IMR-90 (cell line): ENCODE results near the gene ELMO1. TPM values are rescaled to one million over a fixed set of nuclear protein-coding genes. Genes with fewer than 3 reads are reported as not detected.

Experiments used
- ATAC-seq: fragments of 200-7000 bp; cut with Tn5 transposase; 2 replicates; pipeline ENCODE4 v1.9.1; 2020; ENCODE audit warnings: low read depth, mild to moderate bottlenecking, moderate library complexity
- BruUV-seq: library from RNA; stranded (reverse); fragments of 400-500 nt; replicated peaks from 2 replicates; lab custom pipeline; 2021; lab: Mats Ljungman, UMichigan
- CTCF ChIA-PET: fragments of 300-600 bp; formaldehyde crosslinking; extraction: SDS; loops from one replicate; lab custom pipeline; 2021; ENCODE audit warnings: antibody characterized with exemption; lab: Yijun Ruan, JAX
- POLR2A ChIA-PET: fragments of 300-600 bp; sonication (Branson Sonifier 250); formaldehyde crosslinking; loops from one replicate; lab custom pipeline; 2022; ENCODE audit warnings: antibody characterized with exemption; ENCODE audit not compliant: unreplicated experiment; lab: Charles Lee
- DNase-seq: peaks from one replicate; pipeline ENCODE4 v3.0.0; 2013
- H2AFZ ChIP-seq: replicated peaks from 2 replicates; pipeline ENCODE3; 2013; ENCODE audit warnings: low read length, mild to moderate bottlenecking; ENCODE audit not compliant: poor library complexity
- H2AK5ac ChIP-seq: 2 replicates; pipeline ENCODE4 v1.6.1; 2013; ENCODE audit warnings: low read depth, low read length, inconsistent platforms
- H2AK9ac ChIP-seq: replicated peaks from 2 replicates; pipeline ENCODE3; 2013; ENCODE audit warnings: mild to moderate bottlenecking, low read depth, low read length, moderate library complexity; ENCODE audit not compliant: poor library complexity
- H2BK120ac ChIP-seq: 2 replicates; pipeline ENCODE4 v1.6.1; 2013; ENCODE audit warnings: low read depth, low read length, inconsistent platforms
- H2BK15ac ChIP-seq: 3 replicates; pipeline ENCODE4 v1.6.1; 2013; ENCODE audit warnings: low read depth, low read length, inconsistent platforms
- H2BK20ac ChIP-seq: 2 replicates; pipeline ENCODE4 v1.6.1; 2013; ENCODE audit warnings: low read depth, mild to moderate bottlenecking, inconsistent platforms, low read length, moderate library complexity
- H2BK5ac ChIP-seq: 2 replicates; pipeline ENCODE4 v1.6.1; 2013; ENCODE audit warnings: mild to moderate bottlenecking, low read depth, low read length, inconsistent platforms; ENCODE audit not compliant: poor library complexity, severe bottlenecking
- H3K14ac ChIP-seq: replicated peaks from 2 replicates; pipeline ENCODE4 v1.6.1; 2013; ENCODE audit warnings: low read depth, low read length, inconsistent platforms
- H3K18ac ChIP-seq: 2 replicates; pipeline ENCODE4 v1.6.1; 2013; ENCODE audit warnings: low read depth, low read length, control low read depth
- H3K23ac ChIP-seq: 2 replicates; pipeline ENCODE4 v1.6.1; 2013; ENCODE audit warnings: low read depth, low read length, inconsistent platforms
- H3K27ac ChIP-seq: 2 replicates; pipeline ENCODE4 v1.5.1; 2013; ENCODE audit warnings: mild to moderate bottlenecking, control low read depth, low read length; ENCODE audit not compliant: insufficient read depth
- H3K27me3 ChIP-seq: 2 replicates; pipeline ENCODE4 v1.6.1; 2013; ENCODE audit warnings: low read length; ENCODE audit not compliant: control insufficient read depth, insufficient read depth
- H3K36me3 ChIP-seq: 2 replicates; pipeline ENCODE4 v1.6.1; 2013; ENCODE audit warnings: low read length, mixed read lengths; ENCODE audit not compliant: control insufficient read depth, insufficient read depth
- H3K4ac ChIP-seq: 2 replicates; pipeline ENCODE4 v1.6.1; 2013; ENCODE audit warnings: low read depth, low read length, inconsistent platforms
- H3K4me1 ChIP-seq: 2 replicates; pipeline ENCODE4 v1.6.1; 2013; ENCODE audit warnings: low read length, mixed read lengths; ENCODE audit not compliant: control insufficient read depth, insufficient read depth
- H3K4me2 ChIP-seq: 2 replicates; pipeline ENCODE4 v1.6.1; 2013; ENCODE audit warnings: low read depth, mild to moderate bottlenecking, control low read depth, low read length, moderate library complexity
- H3K4me3 ChIP-seq: 2 replicates; pipeline ENCODE4 v1.5.1; 2013; ENCODE audit warnings: low read depth, mild to moderate bottlenecking, control low read depth, low read length, moderate library complexity; ENCODE audit not compliant: insufficient read depth
- H3K56ac ChIP-seq: 2 replicates; pipeline ENCODE4 v1.6.1; 2013; ENCODE audit warnings: low read length, inconsistent platforms; ENCODE audit not compliant: insufficient read depth; ENCODE audit errors: extremely low read depth
- H3K79me1 ChIP-seq, 2 experiments: 2 replicates each; pipeline ENCODE4 v1.6.1; 2013; ENCODE audit warnings: low read length in 2 of 2, inconsistent platforms in 1 of 2, low read depth in 1 of 2
- H3K9ac ChIP-seq: 2 replicates; pipeline ENCODE4 v1.6.1; 2013; ENCODE audit warnings: low read depth, low read length, control low read depth
- H3K9me1 ChIP-seq: 2 replicates; pipeline ENCODE4 v1.6.1; 2013; ENCODE audit warnings: low read length, inconsistent platforms; ENCODE audit not compliant: insufficient read depth
- H3K9me3 ChIP-seq: 2 replicates; pipeline ENCODE4 v1.6.1; 2013; ENCODE audit warnings: low read length; ENCODE audit not compliant: control insufficient read depth, insufficient read depth
- H4K20me1 ChIP-seq: 2 replicates; pipeline ENCODE4 v1.6.1; 2013; ENCODE audit warnings: low read length, inconsistent platforms; ENCODE audit not compliant: insufficient read depth
- H4K5ac ChIP-seq: 2 replicates; pipeline ENCODE4 v1.6.1; 2013; ENCODE audit warnings: mild to moderate bottlenecking, low read depth, low read length, control low read depth
- H4K8ac ChIP-seq, 2 experiments: 2 replicates each; pipeline ENCODE4 v1.6.1; 2013; ENCODE audit warnings: low read depth in 2 of 2, low read length in 2 of 2, control low read depth in 1 of 2, inconsistent platforms in 1 of 2
- H4K91ac ChIP-seq: 2 replicates; pipeline ENCODE4 v1.6.1; 2013; ENCODE audit warnings: low read depth, low read length, inconsistent platforms; ENCODE audit not compliant: insufficient read depth
- NFE2L2 ChIP-seq: fragments of 150-350 bp; IDR thresholded peaks from 2 replicates; pipeline ENCODE4 v1.6.1; 2016; ENCODE audit warnings: low read depth, mild to moderate bottlenecking, low read length
- SMC3 ChIP-seq: fragments of 150-350 bp; IDR thresholded peaks from 2 replicates; pipeline ENCODE4 v1.6.1; 2016; ENCODE audit warnings: low read depth, mild to moderate bottlenecking, antibody characterized with exemption, low read length, moderate library complexity
- WGBS, 2 experiments: methylation state at CpG; one replicate each; pipeline versions ENCODE4 v1.1.5 to v1.1.7; 2013; ENCODE audit warnings: missing lambda C conversion rate in 2 of 2; ENCODE audit not compliant: insufficient read length in 1 of 2; ENCODE audit errors: extremely low coverage in 2 of 2; 5-methylcytosine and 5-hydroxymethylcytosine counted together
- dilution Hi-C: fragments of 300-500 bp; cut with HindIII; formaldehyde crosslinking; loops from one replicate; pipeline ENCODE4 v1.14.3; 2018; ENCODE audit warnings: low sequenced_read_pairs; ENCODE audit not compliant: unreplicated experiment
- in situ Hi-C: fragments of 300-500 bp; cut with MboI; formaldehyde crosslinking; loops from 3 replicates; pipeline ENCODE4 v1.14.3; 2019; ENCODE audit warnings: low sequenced_read_pairs, inconsistent platforms, mixed read lengths
- intact Hi-C: fragments of 100-400 bp; cut with micrococcal nuclease; formaldehyde crosslinking; loops from 2 replicates; pipeline ENCODE4 v1.10.0; 2022
- polyA plus RNA-seq, 3 experiments: library from polyadenylated mRNA; depleted of rRNA; stranded (reverse); fragments of >200 nt; gene quantifications; 2 replicates each; pipeline ENCODE4 v1.2.3, GENCODE V29; 2012; ENCODE audit warnings: low replicate concordance in 1 of 3
- total RNA-seq: library from RNA; depleted of rRNA; stranded (reverse); fragments of >200 nt; gene quantifications from 2 replicates; pipeline ENCODE4 v1.2.3, GENCODE V29; 2012

ELMO1 gene
- total and polyA plus RNA-seq, 2 of the 4 experiments (the other 2 are of a cell fraction), result 0.03 TPM; not detected in 1

- Histone ChIP-seq H3K9me1 (no peaks in the 10 kb centered on the region), H2BK5ac (no peak overlapping the region), H3K4ac (no peak overlapping the region), H3K4me1 (peaks cover 5% of the 10 kb centered on the region), H3K56ac (no peak overlapping the region), H4K8ac (no peak overlapping the region), H3K79me1 (no peaks in the 10 kb centered on the region), H3K4me3 (no peak overlapping the region), H3K23ac (no peak overlapping the region), H4K5ac (peak overlapping the region; percentile 87), H3K27ac (peak overlapping the region; percentile 61; the same call in 1 of the 2 replicates), H3K36me3 (no peaks in the 10 kb centered on the region), H2BK15ac (no peak overlapping the region), H3K9ac (no peak overlapping the region), H2BK120ac (0 out of 2 replicates have a peak overlapping the region, but pooled peaks have one; percentile 2), H2AFZ (no peak overlapping the region), H3K18ac (0 out of 2 replicates have a peak overlapping the region, but pooled peaks have one; percentile 2), H3K9me3 (no peaks in the 10 kb centered on the region), H2BK20ac (no peak overlapping the region), H3K4me2 (no peak overlapping the region), H4K20me1 (no peaks in the 10 kb centered on the region), H2AK9ac (no peak overlapping the region), H2AK5ac (no peak overlapping the region), H4K91ac (no peak overlapping the region), H3K27me3 (no peaks in the 10 kb centered on the region), H3K14ac (no peak overlapping the region)
- WGBS, 2 experiments, result 43% methylated on average over 1 of the region's 5 CpGs; no CpG with 5 or more reads in 1 of the 2 experiments
- DNase-seq (peak; percentile 46), ATAC-seq (peak; percentile 88)
- POLR2A ChIA-PET, result no interaction called here
- intact Hi-C loops (no loop called here), dilution Hi-C loops (no loop called here), in situ Hi-C loops (no loop called here)
- CTCF ChIA-PET, result interaction anchor here (0.8 kb wide), 1 partner anchor 12 kb away, joined by 3 read pairs; no protein-coding TSS in a partner anchor
- BruUV-seq, result no TSS peak
- TF ChIP-seq NFE2L2 (peak; percentile 89), SMC3 (no peak)
Measured at GRCh38 chr7:37083311-37084096, 365.2 kb downstream of the ELMO1 start.
